Retina (tissue), 1 donor: ENCODE measurements around the gene LDLRAP1.
"Not testable (repeated sequence)": the region's sequence is repeated elsewhere in the genome, so short reads cannot be mapped to it uniquely, and the experiment has no call there.

ENCODE experiments used
- DNase-seq: peaks from one replicate; pipeline ENCODE4 v3.0.0-alpha.2; 2016

LDLRAP1 gene, protein sequence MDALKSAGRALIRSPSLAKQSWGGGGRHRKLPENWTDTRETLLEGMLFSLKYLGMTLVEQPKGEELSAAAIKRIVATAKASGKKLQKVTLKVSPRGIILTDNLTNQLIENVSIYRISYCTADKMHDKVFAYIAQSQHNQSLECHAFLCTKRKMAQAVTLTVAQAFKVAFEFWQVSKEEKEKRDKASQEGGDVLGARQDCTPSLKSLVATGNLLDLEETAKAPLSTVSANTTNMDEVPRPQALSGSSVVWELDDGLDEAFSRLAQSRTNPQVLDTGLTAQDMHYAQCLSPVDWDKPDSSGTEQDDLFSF

DNA sequence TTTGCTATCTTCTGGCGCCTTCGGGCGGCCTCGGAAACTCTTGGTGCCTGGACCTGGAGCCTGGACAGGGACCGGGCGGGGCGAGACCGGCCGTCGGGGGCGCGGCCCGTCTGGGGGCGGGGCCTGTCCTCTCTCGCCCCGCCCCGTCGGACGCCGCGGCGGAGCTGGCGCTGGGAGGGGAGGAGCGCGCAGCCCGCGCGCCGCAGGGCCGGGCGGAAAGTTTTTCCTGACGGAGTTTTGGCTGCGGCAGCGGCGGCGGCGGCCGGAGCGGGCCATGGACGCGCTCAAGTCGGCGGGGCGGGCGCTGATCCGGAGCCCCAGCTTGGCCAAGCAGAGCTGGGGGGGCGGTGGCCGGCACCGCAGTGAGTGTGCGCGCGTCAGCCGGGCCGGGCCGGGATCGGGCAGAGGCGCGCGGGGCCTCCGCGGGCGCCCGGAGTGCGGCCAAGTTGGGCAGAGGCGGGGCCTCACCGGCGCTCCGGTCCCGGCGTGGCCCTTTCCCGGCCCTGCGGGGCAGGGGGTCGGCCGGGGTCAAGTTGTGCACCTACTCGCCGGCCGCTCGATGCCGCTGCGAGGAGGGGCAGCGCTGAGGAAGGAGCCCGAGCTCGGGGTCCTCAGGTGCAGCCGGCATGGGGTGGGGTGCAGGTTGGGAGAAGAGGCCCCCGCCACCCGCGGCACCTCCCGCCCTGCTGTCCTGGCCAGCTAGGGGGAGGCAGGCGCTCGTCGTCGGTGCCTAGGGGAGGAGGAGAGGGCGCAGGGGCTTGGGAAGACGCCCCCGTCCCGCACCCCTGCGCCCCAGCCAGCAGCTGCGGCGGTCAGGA, at the start of gene LDLRAP1:
LDLRAP1 (plus strand) TSS at position 182 of the 818 bp plus-strand sequence; CDS start at position 275, 93 bp downstream.
- peak; percentile 56 for DNase-seq

DNA sequence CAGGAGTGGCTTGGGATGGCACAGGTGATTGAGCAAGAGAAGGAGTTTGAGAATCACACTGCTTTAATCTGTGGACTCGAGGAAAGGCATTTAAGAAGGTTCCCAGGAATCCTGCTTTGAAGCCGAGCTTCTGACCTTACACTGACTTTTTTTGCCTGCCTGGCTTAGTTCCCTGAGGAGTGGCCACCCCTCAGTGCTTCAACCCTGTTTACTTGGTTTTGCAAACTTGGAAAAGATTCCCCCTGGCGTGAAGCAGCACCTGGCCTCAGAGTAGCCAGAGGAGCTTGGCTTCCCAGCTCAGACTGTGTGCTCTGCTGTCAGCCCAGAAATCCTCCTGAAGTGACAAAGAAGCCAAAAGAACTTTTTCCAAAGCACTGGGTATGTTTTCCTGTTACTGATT, 48.5 kb upstream of the LDLRAP1 start:
- no peak for DNase-seq

DNA sequence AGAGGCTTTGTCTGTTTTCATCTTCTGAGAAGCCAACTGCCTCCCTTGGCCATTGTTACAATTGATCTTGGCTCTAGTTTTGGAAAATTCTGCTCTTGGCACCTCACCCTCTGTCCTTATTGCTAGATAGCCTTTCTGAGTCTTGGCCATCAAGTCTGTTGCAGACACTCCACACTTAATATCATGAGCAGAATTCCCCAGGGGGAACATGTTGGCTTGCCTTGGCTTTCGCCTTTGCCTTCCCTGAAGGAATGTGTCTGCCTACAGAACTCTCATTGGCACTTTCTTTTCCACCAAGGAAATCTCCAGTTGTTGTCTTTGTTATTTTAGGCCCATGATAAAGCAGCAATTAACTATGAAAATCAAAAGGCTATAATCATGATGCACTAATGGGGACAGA, 42.7 kb upstream of the LDLRAP1 start:
- no peak for DNase-seq

DNA sequence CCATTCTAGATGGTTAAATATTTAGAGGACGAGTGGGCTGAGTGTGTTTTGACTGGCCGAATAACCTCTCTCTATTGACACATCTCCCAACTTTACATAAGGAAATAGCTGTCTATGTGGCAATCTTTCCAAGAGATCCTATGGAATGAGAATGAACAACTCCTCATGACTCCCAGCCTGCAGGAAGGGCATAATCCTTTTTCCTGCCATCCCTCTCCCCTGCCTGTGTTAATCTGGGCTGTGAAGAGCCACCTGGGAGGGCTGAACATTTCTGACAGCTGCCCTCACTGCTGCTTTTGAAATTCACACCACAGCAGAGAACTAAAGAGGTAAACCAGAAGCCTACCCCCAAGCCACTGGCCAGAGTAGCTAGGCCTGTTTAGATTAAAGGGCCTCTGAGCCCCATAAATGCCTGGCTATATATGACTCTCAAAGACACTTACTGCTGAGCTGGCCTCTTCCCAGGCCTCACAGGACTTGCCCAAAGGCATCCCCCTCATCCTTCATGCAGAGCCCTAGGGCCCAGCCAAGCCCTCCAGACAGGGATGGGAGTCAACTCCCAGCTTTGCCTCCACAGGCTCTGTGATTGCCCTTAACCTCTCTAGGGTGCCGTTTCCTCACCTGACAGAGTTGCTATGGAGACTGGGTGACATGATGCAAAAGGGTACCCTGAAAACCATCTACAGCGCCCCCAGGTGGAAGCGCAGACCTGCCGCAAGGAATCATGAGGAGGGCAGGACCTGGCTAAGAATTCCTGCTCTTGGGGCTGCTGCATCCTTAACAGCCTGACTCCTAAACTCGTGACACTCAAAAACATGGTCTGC, 42.0 kb upstream of the LDLRAP1 start:
- DNase-seq: no peak

DNA sequence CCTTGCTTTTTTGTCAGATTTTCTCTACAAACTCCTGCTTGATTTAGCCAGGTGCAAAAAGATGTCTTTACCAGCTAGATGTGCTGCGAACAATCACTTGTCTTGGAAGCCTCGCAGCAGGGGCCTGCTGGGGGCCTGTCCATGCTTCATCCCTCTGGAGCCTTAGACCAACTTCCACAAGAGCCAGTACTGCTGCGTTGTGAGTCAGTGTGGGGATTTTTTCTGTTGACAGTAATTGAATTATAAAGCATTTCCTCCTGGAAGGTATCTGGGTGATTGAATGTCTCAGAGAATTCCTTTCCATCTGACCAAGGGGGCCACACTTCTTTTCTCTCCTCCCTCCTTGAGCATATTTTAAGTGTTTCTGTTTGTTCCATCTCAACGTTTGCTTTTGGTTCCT, 40.4 kb upstream of the LDLRAP1 start:
- no peak for DNase-seq

DNA sequence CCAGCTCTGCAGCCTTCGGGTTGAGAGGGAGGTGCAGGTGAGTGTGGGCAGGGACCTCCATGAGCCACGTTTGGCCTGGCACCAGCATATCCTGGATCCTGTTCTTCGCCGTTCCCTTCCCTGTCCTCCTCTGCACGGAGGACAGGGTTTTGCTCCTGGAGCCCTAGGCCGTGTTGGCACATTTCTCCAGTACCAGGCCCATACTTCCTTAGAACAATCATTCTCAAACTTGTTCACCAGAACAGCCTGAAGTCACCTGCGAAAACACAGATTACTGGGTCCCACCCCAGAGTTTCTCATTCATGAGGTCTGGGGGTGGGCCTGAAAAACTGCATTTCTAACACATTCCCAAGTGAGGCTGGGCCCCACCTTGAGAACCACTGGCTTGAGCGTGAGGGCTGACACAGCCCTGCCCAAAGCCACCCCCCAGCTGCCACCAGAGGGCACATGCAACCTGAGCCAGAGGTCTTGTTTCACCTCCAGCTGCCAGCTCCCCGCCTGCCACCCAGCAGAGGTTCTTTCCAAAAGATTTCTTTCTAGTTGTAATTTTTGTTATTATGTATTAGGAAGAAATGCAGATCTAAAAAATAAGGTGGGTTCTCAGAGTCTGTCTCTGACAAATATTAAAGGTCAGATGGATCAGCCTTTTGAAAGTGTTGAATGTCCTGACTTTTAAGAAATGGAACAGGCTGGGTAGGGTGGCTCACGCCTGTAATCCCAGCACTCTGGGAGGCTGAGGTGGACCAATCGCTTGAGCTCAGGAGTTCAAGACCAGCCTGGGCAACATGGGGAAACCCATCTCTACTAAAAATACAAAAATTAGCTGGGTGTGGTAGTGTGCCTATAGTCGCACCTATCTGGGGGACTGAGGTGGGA, 39.6 kb upstream of the LDLRAP1 start:
- no peak for DNase-seq

DNA sequence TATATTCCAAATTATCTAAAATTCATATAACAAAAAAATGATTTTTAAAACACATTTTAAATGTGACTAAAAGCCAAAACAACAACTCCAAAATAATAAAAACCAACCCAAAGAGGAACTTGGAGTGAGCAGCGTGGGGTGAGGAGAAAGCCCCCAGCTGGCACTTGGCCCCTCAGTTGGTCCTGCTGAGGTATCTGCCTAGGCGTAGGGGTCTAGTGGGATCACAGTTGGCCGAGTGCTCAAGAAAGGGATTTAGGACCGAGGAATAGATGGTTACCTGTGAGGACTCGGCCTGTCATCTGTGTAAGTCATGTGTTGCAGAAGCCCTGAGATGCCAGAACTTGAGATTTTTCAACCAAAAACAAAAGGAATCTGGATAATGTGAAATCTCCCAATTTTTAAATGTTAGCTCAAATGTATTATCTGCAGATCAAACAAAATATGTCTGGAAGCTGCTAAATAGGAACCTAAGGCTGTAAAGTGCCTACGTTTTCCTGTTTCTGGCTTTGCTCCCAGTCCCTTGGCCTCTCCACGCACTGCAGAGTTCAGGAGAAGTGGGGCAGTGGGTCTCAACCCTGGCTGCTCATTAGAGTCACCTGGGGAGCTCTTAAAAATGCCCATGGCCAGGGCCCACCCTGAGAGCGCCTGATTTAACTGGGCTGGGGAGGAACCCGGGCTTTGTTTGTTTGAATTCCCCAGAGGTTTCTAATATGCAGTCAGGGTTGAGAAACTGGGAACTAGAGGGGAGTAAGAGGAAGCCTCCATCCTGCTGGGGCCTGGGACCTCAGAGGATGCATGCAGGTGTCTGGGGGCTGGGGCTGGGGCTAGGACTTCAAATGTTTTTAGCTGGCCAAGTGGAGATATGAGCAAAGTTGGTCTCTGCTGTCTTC, 38.5 kb upstream of the LDLRAP1 start:
- DNase-seq: no peak

DNA sequence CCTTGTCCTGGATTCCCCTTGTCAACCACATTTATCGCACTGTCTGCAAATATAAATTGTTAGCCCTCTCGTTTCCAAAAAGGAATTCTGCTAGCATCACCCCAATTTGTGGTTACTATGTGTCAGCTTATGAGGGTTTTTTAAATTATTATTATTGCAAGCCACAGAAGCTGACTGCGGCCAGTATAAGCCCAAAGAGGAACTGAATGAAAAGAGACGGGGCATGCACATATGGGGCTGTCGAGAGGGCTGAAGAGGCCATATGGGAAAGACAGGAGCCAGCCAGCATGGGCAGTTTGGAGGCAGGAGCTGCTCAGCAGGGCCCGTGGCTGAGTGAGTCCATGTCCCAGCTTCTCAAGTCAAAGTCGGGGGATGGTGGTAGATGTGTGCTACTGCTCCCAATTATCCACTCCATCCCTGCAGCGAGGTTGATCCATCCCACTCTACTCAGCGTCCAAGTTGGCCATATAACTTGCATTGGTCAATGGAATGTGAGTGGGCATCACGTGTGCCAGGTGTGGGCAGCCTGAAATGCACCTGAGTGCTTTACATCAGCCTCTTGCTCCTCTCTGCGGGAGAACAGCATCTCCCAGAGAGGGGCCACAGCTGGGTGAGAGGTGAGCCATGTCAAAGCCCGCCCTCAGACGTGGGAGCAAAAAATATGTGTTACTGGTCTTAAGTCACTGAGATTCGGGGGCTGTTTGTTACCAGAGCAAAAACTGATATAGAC, 37.6 kb upstream of the LDLRAP1 start:
- no peak for DNase-seq

DNA sequence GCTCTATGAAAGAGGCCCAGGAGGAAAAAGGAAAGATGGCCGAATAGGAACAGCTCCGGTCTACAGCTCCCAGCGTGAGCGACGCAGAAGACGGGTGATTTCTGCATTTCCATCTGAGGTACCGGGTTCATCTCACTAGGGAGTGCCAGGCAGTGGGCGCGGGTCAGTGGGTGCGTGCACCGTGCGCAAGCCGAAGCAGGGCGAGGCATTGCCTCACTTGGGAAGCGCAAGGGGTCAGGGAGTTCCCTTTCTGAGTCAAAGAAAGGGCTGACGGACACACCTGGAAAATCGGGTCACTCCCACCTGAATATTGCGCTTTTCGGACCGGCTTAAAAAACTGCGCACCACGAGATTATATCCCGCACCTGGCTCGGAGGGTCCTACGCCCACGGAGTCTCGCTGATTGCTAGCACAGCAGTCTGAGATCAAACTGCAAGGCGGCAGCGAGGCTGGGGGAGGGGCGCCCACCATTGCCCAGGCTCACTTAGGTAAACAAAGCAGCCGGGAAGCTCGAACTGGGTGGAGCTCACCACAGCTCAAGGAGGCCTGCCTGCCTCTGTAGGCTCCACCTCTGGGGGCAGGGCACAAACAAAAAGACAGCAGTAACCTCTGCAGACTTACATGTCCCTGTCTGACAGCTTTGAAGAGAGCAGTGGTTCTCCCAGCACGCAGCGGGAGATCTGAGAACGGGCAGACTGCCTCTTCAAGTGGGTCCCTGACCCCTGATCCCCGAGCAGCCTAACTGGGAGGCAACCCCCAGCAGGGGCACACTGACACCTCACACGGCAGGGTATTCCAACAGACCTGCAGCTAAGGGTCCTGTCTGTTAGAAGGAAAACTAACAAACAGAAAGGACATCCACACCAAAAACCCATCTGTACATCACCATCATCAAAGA, 36.6 kb upstream of the LDLRAP1 start:
- DNase-seq: not testable (repeated sequence)

DNA sequence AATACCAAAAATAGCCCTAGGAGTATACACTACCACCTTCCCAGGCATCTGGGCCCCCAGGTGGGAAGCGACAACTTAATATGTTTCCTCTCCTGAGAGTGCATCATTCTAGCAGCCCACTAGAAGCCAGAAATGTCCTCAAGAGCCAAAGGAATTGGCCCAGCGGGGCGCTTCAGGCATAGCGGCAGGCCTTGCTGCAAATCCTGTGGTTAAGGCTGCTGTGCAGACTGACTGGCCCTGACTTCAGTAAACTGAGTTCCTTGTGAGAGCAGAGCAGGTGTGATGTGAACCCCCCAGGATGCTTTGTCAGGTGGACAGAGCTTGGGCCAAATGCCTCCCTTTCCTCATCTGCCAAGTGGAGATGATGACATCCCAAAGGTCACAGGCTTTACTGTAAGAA, 29.7 kb upstream of the LDLRAP1 start:
- DNase-seq: no peak

DNA sequence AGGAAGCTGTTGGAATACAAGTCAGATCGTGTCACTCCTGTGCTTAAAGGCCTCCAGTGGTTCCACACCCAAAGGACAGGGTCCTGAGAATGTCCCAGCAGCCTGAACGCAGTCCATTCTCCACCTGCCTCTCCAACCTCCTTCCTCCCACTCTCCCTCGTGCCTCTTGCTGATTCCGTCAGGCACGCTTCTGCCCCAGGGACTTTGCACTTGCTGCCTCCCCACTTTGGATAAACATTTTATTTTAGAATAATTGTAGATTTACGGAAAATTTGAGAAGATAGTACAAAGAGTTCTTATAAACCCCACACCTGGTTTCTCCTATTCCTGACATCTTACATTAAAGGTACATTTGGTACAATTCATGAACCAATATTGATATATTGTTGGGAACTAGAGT, 28.4 kb upstream of the LDLRAP1 start:
- no peak for DNase-seq

DNA sequence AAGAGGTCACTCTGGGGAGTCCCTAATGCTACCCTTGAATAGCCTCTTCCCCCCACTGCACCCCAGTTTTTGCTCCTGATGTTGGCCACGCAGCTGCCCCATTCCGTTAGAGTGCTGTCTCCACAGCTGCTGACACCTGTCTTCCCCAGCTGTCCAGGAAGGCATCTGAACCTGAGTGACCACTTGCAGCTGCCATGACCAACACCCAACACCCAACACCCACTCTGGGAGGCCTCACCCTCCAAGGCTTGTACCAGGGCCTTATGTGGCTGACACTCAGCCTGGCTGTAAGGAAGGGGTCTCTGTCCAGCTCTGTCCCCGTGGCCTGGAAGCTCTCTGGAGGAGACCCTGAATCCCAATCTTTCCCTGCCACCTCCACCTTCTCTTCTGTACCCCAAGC, 26.7 kb upstream of the LDLRAP1 start:
- no peak for DNase-seq

DNA sequence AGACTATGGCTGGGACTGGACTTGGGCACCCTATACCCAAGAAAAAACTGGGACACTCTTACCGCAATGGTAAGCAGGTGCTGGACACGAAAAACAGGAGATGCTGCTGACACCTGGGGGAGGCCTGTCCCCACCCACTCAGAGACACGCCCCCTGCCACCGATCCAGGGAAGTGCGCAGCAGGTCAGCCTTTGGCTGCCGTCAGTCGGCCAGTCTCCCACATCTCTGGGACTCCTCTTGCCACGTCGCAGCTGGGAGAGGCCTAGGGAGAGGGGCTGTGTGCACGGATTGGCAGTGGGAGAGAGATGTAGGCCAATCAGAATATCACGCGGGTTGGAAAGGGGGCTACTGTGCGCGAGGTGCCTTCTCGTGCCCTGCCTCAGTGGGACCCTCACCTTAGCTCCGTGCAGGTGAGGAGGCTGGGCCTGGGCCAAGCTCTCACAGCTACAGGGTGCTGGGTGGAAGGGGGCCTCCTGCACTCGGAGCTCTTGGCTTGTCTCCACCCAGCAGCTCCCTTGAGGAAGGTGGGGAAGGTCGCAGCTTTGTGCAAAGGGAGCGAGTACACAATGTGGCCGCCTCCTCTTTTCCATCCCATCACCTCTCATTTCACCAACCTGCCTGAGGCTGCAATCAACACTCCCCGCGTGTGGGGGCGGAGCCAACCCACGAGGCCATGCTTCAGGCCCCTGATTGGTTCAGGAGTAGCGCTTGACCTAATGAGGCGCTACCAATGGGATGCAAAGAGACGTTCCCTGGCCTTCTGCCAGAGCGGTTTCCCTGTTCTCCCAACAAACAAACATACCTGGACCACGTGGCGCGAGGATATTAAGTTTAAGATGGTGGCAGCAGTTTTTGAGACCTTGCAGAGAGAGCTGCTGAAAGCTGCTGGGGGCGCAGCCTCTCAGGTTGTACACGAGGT, 25.7 kb upstream of the LDLRAP1 start:
- no peak for DNase-seq

DNA sequence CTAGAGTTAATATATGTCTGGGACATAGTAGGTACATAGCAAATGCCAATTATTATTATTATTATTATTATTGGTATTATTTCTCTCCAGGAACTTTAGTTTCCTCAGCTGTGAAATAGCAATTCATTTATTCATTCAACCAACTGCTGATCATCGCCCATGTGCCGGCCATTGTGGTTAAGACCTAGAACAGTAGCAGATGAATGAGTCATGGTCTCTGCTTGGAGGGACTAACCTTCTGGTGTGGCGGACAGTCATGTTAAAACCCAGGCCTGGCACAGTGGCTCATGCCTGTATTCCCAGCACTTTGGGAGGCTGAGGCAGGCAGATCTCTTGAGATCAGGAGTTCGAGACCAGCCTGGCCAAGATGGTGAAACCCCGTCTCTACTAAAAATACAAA, 23.8 kb upstream of the LDLRAP1 start:
- no peak for DNase-seq

DNA sequence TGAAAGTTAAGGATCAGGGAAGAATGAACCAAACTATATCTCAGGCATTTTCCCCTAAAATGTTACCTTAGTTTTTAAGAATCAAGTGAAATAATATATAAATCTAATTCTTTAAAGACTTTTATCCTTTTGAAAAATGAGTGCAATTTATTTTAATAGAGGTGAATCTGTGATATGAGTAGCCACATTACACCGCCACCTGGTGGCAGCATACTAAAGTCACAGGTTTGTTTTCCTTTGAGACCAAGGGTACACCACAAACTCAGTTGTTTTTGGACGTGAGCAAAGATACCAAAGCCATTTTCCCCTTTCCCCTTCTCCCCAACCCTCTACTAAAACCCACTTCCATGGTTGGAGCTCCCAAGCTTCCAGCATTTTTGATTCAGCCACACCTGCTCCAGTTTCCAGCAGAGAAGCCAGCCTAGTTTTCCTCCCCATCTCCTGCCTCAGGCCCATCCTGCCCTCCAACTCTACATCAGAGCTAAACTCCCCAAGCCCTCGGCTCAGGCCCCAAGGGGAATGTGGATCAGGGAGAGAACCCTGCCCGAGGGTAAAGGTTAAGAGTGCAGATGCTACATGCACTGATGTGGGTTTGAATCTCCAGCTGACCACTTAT, 22.9 kb upstream of the LDLRAP1 start:
- no peak for DNase-seq

DNA sequence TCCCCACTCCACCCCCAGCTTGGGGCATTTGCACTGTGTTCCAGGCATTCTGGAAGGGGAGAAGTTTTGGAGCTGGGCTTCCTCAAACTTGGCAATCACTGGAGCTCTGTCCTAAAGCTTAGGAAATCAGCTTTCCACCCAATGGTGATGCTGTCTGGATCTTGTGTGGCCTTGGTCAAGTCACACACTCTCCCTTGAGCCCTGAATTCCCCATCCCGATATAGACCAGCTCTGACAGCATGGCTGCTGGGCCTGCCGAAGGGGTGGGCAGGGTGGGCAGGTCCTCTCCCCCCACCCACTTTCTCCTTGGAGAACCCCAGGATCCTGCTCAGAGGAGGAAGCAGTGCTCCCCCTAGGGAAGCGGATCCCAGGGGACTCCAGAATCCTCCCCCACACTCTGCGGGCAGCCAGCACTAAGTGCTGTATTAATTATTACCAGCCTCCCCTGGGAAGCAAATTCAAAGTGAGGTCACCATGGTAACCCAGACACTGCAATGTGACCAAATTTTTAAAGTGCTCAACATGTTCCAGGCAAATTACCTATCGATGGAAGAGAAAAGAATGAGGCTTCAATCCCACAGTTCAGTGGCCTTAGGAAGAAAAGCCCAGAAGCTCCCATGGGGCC, 21.3 kb upstream of the LDLRAP1 start:
- DNase-seq: no peak

DNA sequence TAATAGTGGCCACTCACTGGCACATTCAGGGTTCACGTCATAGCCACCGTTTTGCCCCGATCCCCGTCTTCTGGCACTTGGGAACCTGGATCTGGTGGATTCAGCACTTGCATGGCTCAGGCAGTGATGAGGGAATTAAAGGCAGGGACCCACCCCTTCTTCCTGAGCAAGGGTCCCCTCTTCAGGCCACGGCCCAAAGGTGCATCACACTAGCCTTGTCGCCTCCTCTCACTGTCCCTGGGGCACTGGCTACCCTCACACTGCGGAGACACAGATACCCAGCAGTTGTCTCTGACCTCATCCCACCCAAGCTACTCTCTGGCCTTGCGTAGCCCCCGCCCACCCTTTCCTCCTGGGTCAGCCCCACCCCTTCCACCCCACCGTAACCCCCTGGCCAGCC, 19.9 kb upstream of the LDLRAP1 start:
- no peak for DNase-seq
